OCI-LY1 (cell line): Measurements from ENCODE around the gene DNM2.

ENCODE experiments used
- H2AFZ ChIP-seq: fragments of 200-600 bp; sonication (generic), shearing (Covaris generic); 2 replicates; pipeline ENCODE4 v1.6.0; 2014; ENCODE audit warnings: antibody characterized with exemption, mild to moderate bottlenecking, low read length
- H3F3A ChIP-seq: fragments of 200-600 bp; sonication (generic), shearing (Covaris generic); 2 replicates; pipeline ENCODE4 v1.6.0; 2014; ENCODE audit warnings: mild to moderate bottlenecking, antibody characterized with exemption, low read length, moderate library complexity; ENCODE audit not compliant: insufficient read depth
- H3K27ac ChIP-seq: fragments of 200-600 bp; sonication (generic); 2 replicates; pipeline ENCODE4 v1.5.1; 2014; ENCODE audit warnings: low read length, mixed run types, mild to moderate bottlenecking, low read depth; ENCODE audit not compliant: poor library complexity, severe bottlenecking
- H3K27me3 ChIP-seq: fragments of 200-600 bp; sonication (generic); 2 replicates; pipeline ENCODE4 v1.6.0; 2014; ENCODE audit warnings: antibody characterized with exemption, mild to moderate bottlenecking, low read length, moderate library complexity; ENCODE audit not compliant: insufficient read depth
- H3K36me3 ChIP-seq: fragments of 200-600 bp; sonication (generic); 2 replicates; pipeline ENCODE4 v1.6.1; 2014; ENCODE audit warnings: mild to moderate bottlenecking, antibody characterized with exemption, low read length, moderate library complexity, mixed read lengths; ENCODE audit not compliant: insufficient read depth
- H3K4me1 ChIP-seq: fragments of 200-600 bp; sonication (generic); 2 replicates; pipeline ENCODE4 v1.5.1; 2014; ENCODE audit warnings: mild to moderate bottlenecking, low read length, moderate library complexity; ENCODE audit not compliant: insufficient read depth, severe bottlenecking
- H3K4me2 ChIP-seq: fragments of 200-600 bp; sonication (generic), shearing (Covaris generic); 2 replicates; pipeline ENCODE4 v1.6.1; 2014; ENCODE audit warnings: low read length
- H3K4me3 ChIP-seq: fragments of 200-600 bp; sonication (generic); 2 replicates; pipeline ENCODE4 v1.5.1; 2014; ENCODE audit warnings: low read length, low read depth, mild to moderate bottlenecking, mixed read lengths; ENCODE audit not compliant: poor library complexity, severe bottlenecking
- H3K79me2 ChIP-seq: fragments of 200-600 bp; shearing (Covaris generic); 2 replicates; pipeline ENCODE4 v1.6.1; 2016; ENCODE audit warnings: mixed run types, low read length, mixed read lengths; ENCODE audit not compliant: insufficient read depth
- H3K9ac ChIP-seq: fragments of 200-600 bp; sonication (generic), shearing (Covaris generic); 2 replicates; pipeline ENCODE4 v1.6.1; 2014; ENCODE audit warnings: mild to moderate bottlenecking, low read length, mixed read lengths
- H3K9me2 ChIP-seq: fragments of 200-600 bp; sonication (generic), shearing (Covaris generic); 2 replicates; pipeline ENCODE4 v1.6.1; 2014; ENCODE audit warnings: low read depth, mild to moderate bottlenecking, low read length, mixed read lengths
- H3K9me3 ChIP-seq: fragments of 200-600 bp; shearing (Covaris generic); 2 replicates; pipeline ENCODE4 v1.6.1; 2014; ENCODE audit warnings: low read length, mixed read lengths
- H4K20me1 ChIP-seq: fragments of 200-600 bp; sonication (generic), shearing (Covaris generic); 2 replicates; pipeline ENCODE4 v1.6.0; 2016; ENCODE audit warnings: mild to moderate bottlenecking, low read length; ENCODE audit not compliant: insufficient read depth
- CTCF ChIP-seq: fragments of 200-600 bp; sonication (generic), shearing (Covaris generic); IDR thresholded peaks from 2 replicates; pipeline ENCODE4 v1.5.1; 2017; ENCODE audit warnings: mild to moderate bottlenecking, antibody characterized with exemption, low read length, moderate library complexity, mixed read lengths
- EZH2 ChIP-seq: fragments of 200-600 bp; sonication (generic), shearing (Covaris generic); IDR thresholded peaks from 2 replicates; pipeline ENCODE4 v1.8.0; 2017; ENCODE audit warnings: borderline replicate concordance, mixed run types, mild to moderate bottlenecking, antibody characterized with exemption, low read length, moderate library complexity, mixed read lengths

DNM2 gene

GRCh38 chr19:10690341-10690781, 27.5 kb upstream of the DNM2 start:
- Histone ChIP-seq H3K27ac (no peak overlapping the region), H3K4me3 (no peak overlapping the region), H4K20me1 (no peaks in the 10 kb centered on the region), H2AFZ (no peak overlapping the region), H3K4me2 (no peak overlapping the region), H3K9ac (no peak overlapping the region), H3F3A (0 out of 2 replicates have a peak, but pooled peaks cover 5% of the 10 kb centered on the region), H3K9me3 (no peaks in the 10 kb centered on the region), H3K9me2 (no peaks in the 10 kb centered on the region), H3K79me2 (no peaks in the 10 kb centered on the region), H3K4me1 (peaks cover 2% of the 10 kb centered on the region), H3K36me3 (peaks cover 74% of the 10 kb centered on the region), H3K27me3 (no peaks in the 10 kb centered on the region)
- TF ChIP-seq EZH2 (no peak), CTCF (no peak)

- Histone ChIP-seq H3K9ac (no peak overlapping the region), H3K9me2 (no peaks in the 10 kb centered on the region), H3K4me1 (peaks cover 4% of the 10 kb centered on the region), H3K9me3 (no peaks in the 10 kb centered on the region), H3K36me3 (peaks cover 65% of the 10 kb centered on the region), H3F3A (0 out of 2 replicates have a peak, but pooled peaks cover 5% of the 10 kb centered on the region), H3K27me3 (no peaks in the 10 kb centered on the region), H3K27ac (no peak overlapping the region), H3K4me3 (no peak overlapping the region), H3K79me2 (no peaks in the 10 kb centered on the region), H3K4me2 (no peak overlapping the region), H4K20me1 (no peaks in the 10 kb centered on the region), H2AFZ (no peak overlapping the region)
- TF ChIP-seq CTCF (no peak), EZH2 (no peak)
Observed at GRCh38 chr19:10691178-10691881, 26.5 kb upstream of the DNM2 start.

GRCh38 chr19:10691883-10692282, 26.0 kb upstream of the DNM2 start:
- Histone ChIP-seq H2AFZ (no peak overlapping the region), H3K4me2 (no peak overlapping the region), H3K9ac (no peak overlapping the region), H3K36me3 (peaks cover 60% of the 10 kb centered on the region), H3K4me3 (no peak overlapping the region), H3F3A (0 out of 2 replicates have a peak, but pooled peaks cover 5% of the 10 kb centered on the region), H4K20me1 (no peaks in the 10 kb centered on the region), H3K27me3 (no peaks in the 10 kb centered on the region), H3K9me2 (no peaks in the 10 kb centered on the region), H3K79me2 (no peaks in the 10 kb centered on the region), H3K9me3 (no peaks in the 10 kb centered on the region), H3K27ac (no peak overlapping the region), H3K4me1 (peaks cover 4% of the 10 kb centered on the region)
- no peak for TF ChIP-seq CTCF
- TF ChIP-seq EZH2, result no peak
